Neural progenitor cell (in vitro differentiated cells): Measurements from ENCODE around the gene NUDT7.

Experiments
- CTCF ChIP-seq: fragments of 200-600 bp; sonication (generic); IDR thresholded peaks from 2 replicates; pipeline ENCODE4 v1.5.1; 2017; ENCODE audit warnings: antibody characterized with exemption, mild to moderate bottlenecking
- EZH2 ChIP-seq: fragments of 200-600 bp; sonication (generic); IDR thresholded peaks from 2 replicates; pipeline ENCODE4 v1.6.1; 2017; ENCODE audit warnings: antibody characterized with exemption, mild to moderate bottlenecking, moderate library complexity
- EZH2phosphoT487 ChIP-seq: fragments of 200-600 bp; sonication (generic); IDR thresholded peaks from 2 replicates; pipeline ENCODE4 v1.6.1; 2017; ENCODE audit warnings: antibody characterized with exemption

DNA sequence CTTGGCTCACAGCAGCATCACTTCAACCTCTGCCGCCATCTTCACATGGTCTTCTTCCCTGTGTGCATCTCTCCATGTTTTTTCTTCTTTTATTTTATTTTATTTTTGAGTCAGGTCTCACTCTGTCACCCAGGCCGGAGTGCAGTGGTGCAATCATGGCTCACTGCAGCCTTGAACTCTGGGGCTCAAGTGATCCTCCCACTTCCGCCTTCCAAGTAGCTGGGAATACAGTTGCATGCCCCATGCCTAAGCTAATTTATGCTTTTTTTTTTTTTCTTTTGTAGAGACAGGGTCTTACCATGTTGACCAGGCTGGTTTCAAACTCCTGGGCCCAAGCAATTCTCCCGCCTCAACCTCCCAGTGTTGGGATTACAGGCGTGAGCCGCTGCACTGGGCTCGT is 1.9 kb downstream of the NUDT7 start:
- no peak for TF ChIP-seq CTCF
- TF ChIP-seq EZH2: no peak
- no peak for TF ChIP-seq EZH2phosphoT487
